DND-41 (cell line): ENCODE data around the gene EDC3.

Experiments used
- CTCF ChIP-seq: IDR thresholded peaks from 2 replicates; pipeline ENCODE4 v1.5.1; 2012; ENCODE audit warnings: borderline replicate concordance, low read length, moderate library complexity, mild to moderate bottlenecking; ENCODE audit not compliant: poor library complexity, severe bottlenecking; ENCODE audit errors: extremely low read depth
- EZH2 ChIP-seq: IDR thresholded peaks from 3 replicates; pipeline ENCODE4 v1.6.1; 2012; ENCODE audit warnings: borderline replicate concordance, low read depth, mild to moderate bottlenecking, moderate library complexity, low read length, inconsistent platforms; ENCODE audit not compliant: severe bottlenecking

- TF ChIP-seq CTCF, result no peak
- no peak for TF ChIP-seq EZH2
Measured at GRCh38 chr15:74696808-74697207, 984 bp upstream of the EDC3 start.
